Loucy (cell line): ENCODE results near the gene CFAP92.

Source experiments
- EZH2phosphoT487 ChIP-seq: fragments of 200-600 bp; IDR thresholded peaks from 2 replicates; pipeline ENCODE4 v1.6.1; 2018; ENCODE audit warnings: antibody characterized with exemption, mild to moderate bottlenecking, moderate library complexity, borderline replicate concordance
- TF ChIP-seq, protein P1 (sequence below): fragments of 200-600 bp; sonication (generic); conservative IDR thresholded peaks from 2 replicates; pipeline ENCODE4 v1.5.1; 2014; ENCODE audit warnings: mild to moderate bottlenecking, antibody characterized with exemption, low read length

DNA sequence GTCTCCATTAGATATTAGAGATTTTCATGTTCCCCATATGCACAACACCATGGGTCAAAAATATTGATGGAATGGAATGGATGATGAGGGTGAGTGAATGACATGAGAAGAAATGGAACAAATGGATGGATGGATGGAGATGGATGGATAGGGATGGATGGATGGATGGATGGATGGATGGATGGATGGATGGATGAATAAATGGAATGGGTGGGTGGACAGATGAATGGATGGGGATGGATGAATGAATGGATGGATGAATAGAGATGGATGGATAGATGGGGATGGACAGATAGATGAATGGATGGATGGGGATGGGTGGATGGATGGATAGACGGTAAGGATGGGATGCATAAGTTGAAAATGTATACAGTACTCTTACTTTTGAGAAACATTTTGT lies 18.6 kb downstream of the CFAP92 start:
- TF ChIP-seq, protein P1, sequence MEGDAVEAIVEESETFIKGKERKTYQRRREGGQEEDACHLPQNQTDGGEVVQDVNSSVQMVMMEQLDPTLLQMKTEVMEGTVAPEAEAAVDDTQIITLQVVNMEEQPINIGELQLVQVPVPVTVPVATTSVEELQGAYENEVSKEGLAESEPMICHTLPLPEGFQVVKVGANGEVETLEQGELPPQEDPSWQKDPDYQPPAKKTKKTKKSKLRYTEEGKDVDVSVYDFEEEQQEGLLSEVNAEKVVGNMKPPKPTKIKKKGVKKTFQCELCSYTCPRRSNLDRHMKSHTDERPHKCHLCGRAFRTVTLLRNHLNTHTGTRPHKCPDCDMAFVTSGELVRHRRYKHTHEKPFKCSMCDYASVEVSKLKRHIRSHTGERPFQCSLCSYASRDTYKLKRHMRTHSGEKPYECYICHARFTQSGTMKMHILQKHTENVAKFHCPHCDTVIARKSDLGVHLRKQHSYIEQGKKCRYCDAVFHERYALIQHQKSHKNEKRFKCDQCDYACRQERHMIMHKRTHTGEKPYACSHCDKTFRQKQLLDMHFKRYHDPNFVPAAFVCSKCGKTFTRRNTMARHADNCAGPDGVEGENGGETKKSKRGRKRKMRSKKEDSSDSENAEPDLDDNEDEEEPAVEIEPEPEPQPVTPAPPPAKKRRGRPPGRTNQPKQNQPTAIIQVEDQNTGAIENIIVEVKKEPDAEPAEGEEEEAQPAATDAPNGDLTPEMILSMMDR: no peak
- TF ChIP-seq EZH2phosphoT487: no peak
